ENCODE results near the gene GNG2. TPM values are rescaled to one million over a fixed set of nuclear protein-coding genes. Genes with fewer than 3 reads are reported as not detected.

GNG2 gene
- polyA plus RNA-seq, 1 of the 3 experiments (the other 2 are of a cell fraction) = 17.8 TPM

GRCh38 chr14:51879170-51879569 is 18.8 kb downstream of the GNG2 start:
- Histone ChIP-seq H2AFZ (ENCODE audit: low read depth) (no peak overlapping the region), H4K20me1 (ENCODE audit: insufficient read depth) (no peaks in the 10 kb centered on the region), H3F3A (replicated peaks; ENCODE audit: insufficient read depth) (no peaks in the 10 kb centered on the region), H3K36me3 (replicated peaks in 1 of 2; ENCODE audit: control insufficient read depth in 1 of 2, insufficient read depth in 2 of 2, low read length in 1 of 2) (peaks cover 0 to 13% of the 10 kb centered on the region in 2 experiments), H3K27ac (ENCODE audit: low read depth in 2 of 2, low read length in 1 of 2) (no peak overlapping the region; a peak in 1 of 4 replicates), H3K27me3 (ENCODE audit: insufficient read depth) (no peaks in the 10 kb centered on the region), H3K4me2 (no peak overlapping the region), H3K9me3 (no peaks in the 10 kb centered on the region), H3K4me1 (ENCODE audit: control insufficient read depth in 1 of 2, insufficient read depth in 2 of 2, low read depth in 1 of 2, low read length in 1 of 2) (peaks cover 0 to 26% of the 10 kb centered on the region in 2 experiments; a peak in 2 of 4 replicates), H3K9me2 (no peaks in the 10 kb centered on the region), H3K9ac (no peak overlapping the region), H3K4me3 (ENCODE audit: low read depth in 2 of 2, low read length in 1 of 2) (no peak overlapping the region), H3K79me2 (ENCODE audit: insufficient read depth) (peaks cover 15% of the 10 kb centered on the region)
- no peak for DNase-seq
- ChIA-PET POLR2A (no interaction called here), CTCF (interaction anchor here (1.0 kb wide), 1 partner anchor 596 kb away, joined by 3 read pairs; no protein-coding TSS in a partner anchor)
- TF ChIP-seq IRF3 (IDR thresholded peaks at IDR 0.05; ENCODE audit: low read depth, low read length) (no peak), JUND (IDR thresholded peaks at IDR 0.05) (no peak), CTCF (IDR thresholded peaks at IDR 0.05) (no peak), FOSL2 (IDR thresholded peaks at IDR 0.05; ENCODE audit: borderline replicate concordance, low read depth) (no peak), NFIC (IDR thresholded peaks at IDR 0.05; ENCODE audit: borderline replicate concordance) (no peak), MAX (IDR thresholded peaks at IDR 0.05; ENCODE audit: low read depth) (no peak), ELF1 (IDR thresholded peaks at IDR 0.05) (no peak), GATA2 (CRISPR knock-in tag; IDR thresholded peaks at IDR 0.05) (no peak), FOXM1 (IDR thresholded peaks at IDR 0.05; ENCODE audit: low read depth) (no peak), RAD21 (IDR thresholded peaks at IDR 0.05; ENCODE audit: low read length) (no peak), YY1 (IDR thresholded peaks at IDR 0.05; ENCODE audit: low read depth) (no peak), CHD2 (IDR thresholded peaks at IDR 0.05; ENCODE audit: low read length, partially characterized antibody) (no peak), MEF2A (IDR thresholded peaks at IDR 0.05; ENCODE audit: borderline replicate concordance, low read depth) (no peak), EP300 (IDR thresholded peaks at IDR 0.05; ENCODE audit: borderline replicate concordance in 1 of 2, low read depth in 1 of 2, low read length in 1 of 2) (no peak)
- TF ChIP-seq, protein P1, sequence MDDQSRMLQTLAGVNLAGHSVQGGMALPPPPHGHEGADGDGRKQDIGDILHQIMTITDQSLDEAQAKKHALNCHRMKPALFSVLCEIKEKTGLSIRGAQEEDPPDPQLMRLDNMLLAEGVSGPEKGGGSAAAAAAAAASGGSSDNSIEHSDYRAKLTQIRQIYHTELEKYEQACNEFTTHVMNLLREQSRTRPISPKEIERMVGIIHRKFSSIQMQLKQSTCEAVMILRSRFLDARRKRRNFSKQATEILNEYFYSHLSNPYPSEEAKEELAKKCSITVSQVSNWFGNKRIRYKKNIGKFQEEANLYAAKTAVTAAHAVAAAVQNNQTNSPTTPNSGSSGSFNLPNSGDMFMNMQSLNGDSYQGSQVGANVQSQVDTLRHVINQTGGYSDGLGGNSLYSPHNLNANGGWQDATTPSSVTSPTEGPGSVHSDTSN (IDR thresholded peaks at IDR 0.05) = no peak
- 94% methylated on average over 1 of the region's 1 CpG for WGBS (ENCODE audit: low lambda C conversion rate)

Data from SK-N-SH (cell line).